ENCODE measurements around the gene HOXD3. TPM values are rescaled to one million over a fixed set of nuclear protein-coding genes. Genes with fewer than 3 reads are reported as not detected.
A peak's percentile ranks its signal among the peaks of the same experiment; 100 is the strongest.

HOXD3 gene
- total and polyA plus RNA-seq, 2 donors (not counting 1 experiment from before 2014, with no cell fraction given): not detected

GRCh38 chr2:176169711-176170110 is 12.6 kb downstream of the HOXD3 start:
- Histone ChIP-seq H3K27me3 (ENCODE audit: control insufficient read depth, insufficient read depth, low read length) (peaks cover 42% of the 10 kb centered on the region), H2AFZ (ENCODE audit: low read length) (no peak overlapping the region), H3K9ac (ENCODE audit: insufficient read depth, low read length) (no peak overlapping the region), H3K4me3 (replicated peaks in 1 of 4; ENCODE audit: control extremely low read depth in 1 of 4, insufficient read depth in 1 of 4, low read depth in 3 of 4, low read length in 4 of 4) (no peak overlapping the region), H3K4me2 (ENCODE audit: extremely low read depth, insufficient read depth, low read length) (no peak overlapping the region), H3K27ac (ENCODE audit: insufficient read depth, low read length) (no peak overlapping the region), H4K20me1 (ENCODE audit: control insufficient read depth, extremely low read depth, insufficient read depth, low read length) (no peaks in the 10 kb centered on the region), H3K4me1 (ENCODE audit: control insufficient read depth, extremely low read depth, insufficient read depth, low read length) (no peaks in the 10 kb centered on the region), H3K36me3 (ENCODE audit: control insufficient read depth, insufficient read depth, low read length) (no peaks in the 10 kb centered on the region), H3K79me2 (ENCODE audit: control insufficient read depth, insufficient read depth, low read length) (no peaks in the 10 kb centered on the region), H3K9me3 (ENCODE audit: control insufficient read depth, insufficient read depth, low read depth, low read length) (no peaks in the 10 kb centered on the region)
- TF ChIP-seq EZH2 (IDR thresholded peaks at IDR 0.05; ENCODE audit: low read length, missing control alignments) (no peak), CTCF (conservative IDR thresholded peaks at IDR 0.05 in 1 of 2, IDR thresholded peaks at IDR 0.05 in 1 of 2; ENCODE audit: low read depth in 1 of 2, low read length in 2 of 2) (no peak)
- DNase-seq (ENCODE audit: low read depth in 2 of 2): no peak

GRCh38 chr2:176170602-176171305 is 13.6 kb downstream of the HOXD3 start:
- no peaks in the 10 kb centered on the region for H3K36me3 ChIP-seq (ENCODE audit: control insufficient read depth, insufficient read depth, low read length)
- no peak for TF ChIP-seq EZH2 (IDR thresholded peaks at IDR 0.05; ENCODE audit: low read length, missing control alignments)
- no peak for TF ChIP-seq CTCF (conservative IDR thresholded peaks at IDR 0.05 in 1 of 2, IDR thresholded peaks at IDR 0.05 in 1 of 2; ENCODE audit: low read depth in 1 of 2, low read length in 2 of 2)
- H4K20me1 ChIP-seq (ENCODE audit: control insufficient read depth, extremely low read depth, insufficient read depth, low read length): no peaks in the 10 kb centered on the region
- H2AFZ ChIP-seq (ENCODE audit: low read length): no peak overlapping the region
- no peaks in the 10 kb centered on the region for H3K79me2 ChIP-seq (ENCODE audit: control insufficient read depth, insufficient read depth, low read length)
- no peak overlapping the region for H3K27ac ChIP-seq (ENCODE audit: insufficient read depth, low read length)
- H3K4me1 ChIP-seq (ENCODE audit: control insufficient read depth, extremely low read depth, insufficient read depth, low read length): no peaks in the 10 kb centered on the region
- H3K4me2 ChIP-seq (ENCODE audit: extremely low read depth, insufficient read depth, low read length): no peak overlapping the region
- DNase-seq (ENCODE audit: low read depth in 2 of 2): peak in 1 of 2 donors; percentile 76
- H3K9me3 ChIP-seq (ENCODE audit: control insufficient read depth, insufficient read depth, low read depth, low read length): no peaks in the 10 kb centered on the region
- no peak overlapping the region for H3K4me3 ChIP-seq (replicated peaks in 1 of 4; ENCODE audit: control extremely low read depth in 1 of 4, insufficient read depth in 1 of 4, low read depth in 3 of 4, low read length in 4 of 4)
- peaks cover 42% of the 10 kb centered on the region for H3K27me3 ChIP-seq (ENCODE audit: control insufficient read depth, insufficient read depth, low read length)
- H3K9ac ChIP-seq (ENCODE audit: insufficient read depth, low read length): no peak overlapping the region

- TF ChIP-seq CTCF (conservative IDR thresholded peaks at IDR 0.05 in 1 of 2, IDR thresholded peaks at IDR 0.05 in 1 of 2; ENCODE audit: low read depth in 1 of 2, low read length in 2 of 2) (no peak), EZH2 (IDR thresholded peaks at IDR 0.05; ENCODE audit: low read length, missing control alignments) (no peak)
- H4K20me1 ChIP-seq (ENCODE audit: control insufficient read depth, extremely low read depth, insufficient read depth, low read length): no peaks in the 10 kb centered on the region
- no peak overlapping the region for H3K4me2 ChIP-seq (ENCODE audit: extremely low read depth, insufficient read depth, low read length)
- no peaks in the 10 kb centered on the region for H3K4me1 ChIP-seq (ENCODE audit: control insufficient read depth, extremely low read depth, insufficient read depth, low read length)
- peaks cover 44% of the 10 kb centered on the region for H3K27me3 ChIP-seq (ENCODE audit: control insufficient read depth, insufficient read depth, low read length)
- H2AFZ ChIP-seq (ENCODE audit: low read length): no peak overlapping the region
- H3K9ac ChIP-seq (ENCODE audit: insufficient read depth, low read length): no peak overlapping the region
- H3K9me3 ChIP-seq (ENCODE audit: control insufficient read depth, insufficient read depth, low read depth, low read length): no peaks in the 10 kb centered on the region
- no peaks in the 10 kb centered on the region for H3K36me3 ChIP-seq (ENCODE audit: control insufficient read depth, insufficient read depth, low read length)
- no peak overlapping the region for H3K27ac ChIP-seq (ENCODE audit: insufficient read depth, low read length)
- H3K4me3 ChIP-seq (replicated peaks in 1 of 4; ENCODE audit: control extremely low read depth in 1 of 4, insufficient read depth in 1 of 4, low read depth in 3 of 4, low read length in 4 of 4): no peak overlapping the region
- DNase-seq (ENCODE audit: low read depth in 2 of 2): peak in 1 of 2 donors; percentile 71
- H3K79me2 ChIP-seq (ENCODE audit: control insufficient read depth, insufficient read depth, low read length): no peaks in the 10 kb centered on the region
Observed at GRCh38 chr2:176171351-176172006, 14.4 kb downstream of the HOXD3 start.

Data from fibroblast of lung (primary cell).